Common myeloid progenitor, CD34-positive (primary cell): ENCODE data around the gene TTYH3.

Source experiments
- CTCF ChIA-PET: fragments of 350-600 bp; sonication (Branson Sonifier 250); formaldehyde crosslinking; loops from one replicate; lab custom pipeline; 2021; ENCODE audit warnings: antibody characterized with exemption; lab: Charles Lee
- POLR2A ChIA-PET: fragments of 350-600 bp; sonication (Branson Sonifier 250); formaldehyde crosslinking; loops from one replicate; lab custom pipeline; 2021; ENCODE audit warnings: antibody characterized with exemption; lab: Charles Lee
- DNase-seq, 3 donors: peaks; one replicate each; pipeline versions ENCODE4 v3.0.0 to v3.0.0-alpha.2; 2013
- H3K27ac ChIP-seq, 2 experiments: 1 replicate in 1 of 2; 2 replicates in 1 of 2; pipeline ENCODE4 v1.7.0; 2013; ENCODE audit warnings: inconsistent platforms in 2 of 2, low read length in 2 of 2, mild to moderate bottlenecking in 2 of 2, low read depth in 1 of 2, moderate library complexity in 1 of 2; ENCODE audit not compliant: severe bottlenecking in 2 of 2, insufficient read depth in 1 of 2, poor library complexity in 1 of 2
- H3K27me3 ChIP-seq, 5 experiments: replicated peaks in 2 of 5; 1 replicate in 3 of 5; 2 replicates in 2 of 5; pipeline versions ENCODE4 v1.6.1 to v1.7.0; 2013; ENCODE audit warnings: low read length in 4 of 5, mild to moderate bottlenecking in 2 of 5, moderate library complexity in 2 of 5, inconsistent platforms in 1 of 5; ENCODE audit not compliant: insufficient read depth in 5 of 5, control insufficient read depth in 4 of 5
- H3K36me3 ChIP-seq, 4 experiments: 1 replicate in 2 of 4; 2 replicates in 2 of 4; pipeline versions ENCODE4 v1.6.1 to v1.7.0; 2013; ENCODE audit warnings: low read length in 3 of 4, control low read depth in 1 of 4, mild to moderate bottlenecking in 1 of 4; ENCODE audit not compliant: control insufficient read depth in 4 of 4, insufficient read depth in 4 of 4
- H3K4me1 ChIP-seq, 4 experiments: 1 replicate in 3 of 4; 2 replicates in 1 of 4; pipeline versions ENCODE4 v1.6.1 to v1.7.1; 2013; ENCODE audit warnings: low read length in 3 of 4, mild to moderate bottlenecking in 3 of 4, control low read depth in 1 of 4, inconsistent platforms in 1 of 4, moderate library complexity in 1 of 4; ENCODE audit not compliant: control insufficient read depth in 4 of 4, insufficient read depth in 4 of 4; ENCODE audit errors: control extremely low read depth in 1 of 4
- H3K4me3 ChIP-seq, 7 experiments: 1 replicate in 4 of 7; 2 replicates in 3 of 7; pipeline versions ENCODE4 v1.5.1 to v1.7.0; 2013; ENCODE audit warnings: mild to moderate bottlenecking in 7 of 7, low read length in 6 of 7, moderate library complexity in 6 of 7, inconsistent platforms in 2 of 7, low read depth in 2 of 7, control low read depth in 1 of 7; ENCODE audit not compliant: insufficient read depth in 4 of 7, control insufficient read depth in 1 of 7; ENCODE audit errors: extremely low read depth in 1 of 7
- H3K9me3 ChIP-seq, 5 experiments: 1 replicate in 4 of 5; 2 replicates in 1 of 5; pipeline versions ENCODE4 v1.6.1 to v1.7.1; 2013; ENCODE audit warnings: low read length in 4 of 5, mild to moderate bottlenecking in 2 of 5, inconsistent platforms in 1 of 5, low read depth in 1 of 5, moderate library complexity in 1 of 5; ENCODE audit not compliant: control insufficient read depth in 4 of 5, insufficient read depth in 2 of 5; ENCODE audit errors: control extremely low read depth in 1 of 5
- WGBS: methylation state at CpG from one replicate; pipeline ENCODE4 v1.1.5; 2013; ENCODE audit not compliant: insufficient coverage; 5-methylcytosine and 5-hydroxymethylcytosine counted together

TTYH3 gene

GRCh38 chr7:2687338-2687869, 55.6 kb downstream of the TTYH3 start:
- no peak overlapping the region for H3K27ac ChIP-seq
- H3K36me3 ChIP-seq, result no peaks in the 10 kb centered on the region
- H3K27me3 ChIP-seq, result peaks cover 0 to 44% (median 16%) of the 10 kb centered on the region in 5 experiments
- DNase-seq, result no peak
- H3K4me1 ChIP-seq, result peaks cover 0 to 36% (median 27%) of the 10 kb centered on the region in 4 experiments
- ChIA-PET CTCF (interaction anchor here (1.4 to 3.1 kb wide), 3 partner anchors 17 to 25 kb away, joined by 3 to 19 read pairs (median 4); no protein-coding TSS in a partner anchor), POLR2A (interaction anchor here (0.5 to 0.9 kb wide), 2 partner anchors 9 to 11 kb away, joined by 4 to 5 read pairs; no protein-coding TSS in a partner anchor)
- H3K4me3 ChIP-seq, result peak overlapping the region in 4 of 7 experiments; percentile 37 to 61 (median 54)
- WGBS, result 56% methylated on average over 15 of the region's 17 CpGs
- no peaks in the 10 kb centered on the region for H3K9me3 ChIP-seq

GRCh38 chr7:2687881-2688318, 56.1 kb downstream of the TTYH3 start, which contains the start of gene AMZ1:
Gene AMZ1 (plus strand): TSS chr7:2688202. CDS start chr7:2700452, 12,250 bp downstream.
- Histone ChIP-seq H3K9me3 (no peaks in the 10 kb centered on the region), H3K27me3 (peaks cover 0 to 44% (median 16%) of the 10 kb centered on the region in 5 experiments), H3K36me3 (no peaks in the 10 kb centered on the region), H3K27ac (no peak within 1 kb of the TSS), H3K4me3 (peak within 1 kb of the TSS in 6 of 7 experiments; percentile 10 to 61 (median 44)), H3K4me1 (peaks cover 0 to 36% (median 27%) of the 10 kb centered on the region in 4 experiments)
- CTCF ChIA-PET, result interaction anchor here (1.4 to 3.1 kb wide), 3 partner anchors 17 to 24 kb away, joined by 3 to 19 read pairs (median 4); no protein-coding TSS in a partner anchor
- POLR2A ChIA-PET, result interaction anchor here (0.5 to 0.9 kb wide), 2 partner anchors 8 to 11 kb away, joined by 4 to 5 read pairs; no protein-coding TSS in a partner anchor
- no peak for DNase-seq
- WGBS, result 5% methylated on average over 38 of the region's 41 CpGs

- CTCF ChIA-PET, result interaction anchor here (1.3 to 3.1 kb wide), 9 partner anchors 9 to 80 kb away, joined by 4 to 19 read pairs (median 6); no protein-coding TSS in a partner anchor
- H3K4me3 ChIP-seq, result peak overlapping the region in 6 of 7 experiments; percentile 10 to 61 (median 44)
- 3% methylated on average over 43 of the region's 62 CpGs for WGBS
These were observed 56.9 kb downstream of the TTYH3 start for GRCh38 chr7:2688409-2689342.

GRCh38 chr7:2689343-2689847, 57.6 kb downstream of the TTYH3 start:
- CTCF ChIA-PET, result interaction anchor here (0.9 to 2.9 kb wide), 10 partner anchors 9 to 80 kb away, joined by 3 to 17 read pairs (median 6); no protein-coding TSS in a partner anchor
- no peak for DNase-seq
- WGBS, result 64% methylated on average over 14 of the region's 16 CpGs
- peaks cover 0 to 43% (median 27%) of the 10 kb centered on the region in 4 experiments for H3K4me1 ChIP-seq
- H3K36me3 ChIP-seq, result no peaks in the 10 kb centered on the region
- peak overlapping the region in 3 of 7 experiments; percentile 37 to 61 (median 58) for H3K4me3 ChIP-seq
- POLR2A ChIA-PET, result interaction anchor here (1.7 kb wide), 1 partner anchor 17 kb away, joined by 6 read pairs; no protein-coding TSS in a partner anchor
- no peak overlapping the region for H3K27ac ChIP-seq
- no peaks in the 10 kb centered on the region for H3K9me3 ChIP-seq
- peaks cover 0 to 44% (median 16%) of the 10 kb centered on the region in 5 experiments for H3K27me3 ChIP-seq

More at GRCh38 chr7:2688409-2689342, 56.9 kb downstream of the TTYH3 start:
- peaks cover 0 to 44% (median 16%) of the 10 kb centered on the region in 5 experiments for H3K27me3 ChIP-seq
- H3K36me3 ChIP-seq, result no peaks in the 10 kb centered on the region
- no peaks in the 10 kb centered on the region for H3K9me3 ChIP-seq
- H3K4me1 ChIP-seq, result peaks cover 0 to 38% (median 27%) of the 10 kb centered on the region in 4 experiments
- peak in 2 of 3 donors; percentile 37 to 52 for DNase-seq
- H3K27ac ChIP-seq, result no peak overlapping the region
- POLR2A ChIA-PET, result interaction anchor here (0.6 kb wide), 1 partner anchor 25 kb away, joined by 5 read pairs; no protein-coding TSS in a partner anchor

GRCh38 chr7:2689951-2690705, 58.3 kb downstream of the TTYH3 start:
- no peaks in the 10 kb centered on the region for H3K9me3 ChIP-seq
- peaks cover 0 to 43% (median 27%) of the 10 kb centered on the region in 4 experiments for H3K4me1 ChIP-seq
- DNase-seq, result peak in 2 of 3 donors; percentile 28 to 41
- H3K27ac ChIP-seq, result no peak overlapping the region
- H3K36me3 ChIP-seq, result no peaks in the 10 kb centered on the region
- peaks cover 0 to 44% (median 16%) of the 10 kb centered on the region in 5 experiments for H3K27me3 ChIP-seq
- H3K4me3 ChIP-seq, result no peak overlapping the region
- POLR2A ChIA-PET, result interaction anchor here (1.0 to 1.7 kb wide), 3 partner anchors 9 to 23 kb away, joined by 3 to 6 read pairs (median 3); no protein-coding TSS in a partner anchor
- CTCF ChIA-PET, result interaction anchor here (0.7 to 2.9 kb wide), 13 partner anchors 9 to 84 kb away, joined by 3 to 17 read pairs (median 5); no protein-coding TSS in a partner anchor
- 63% methylated on average over 22 of the region's 23 CpGs for whole genome bisulfite sequencing
